Right ventricle myocardium inferior (tissue), 1 donor: Measurements from ENCODE around the gene CARD11. TPM values are rescaled to one million over a fixed set of nuclear protein-coding genes. Genes with fewer than 3 reads are reported as not detected.

ENCODE experiments used
- ATAC-seq: fragments of 200-7000 bp; cut with Tn5 transposase; one replicate; pipeline ENCODE4 v1.9.1; 2020; ENCODE audit warnings: mild to moderate bottlenecking, moderate library complexity
- DNase-seq: peaks from one replicate; pipeline ENCODE4 v3.0.0; 2021; ENCODE audit errors: missing footprints
- intact Hi-C: fragments of 100-400 bp; cut with DNase I; formaldehyde crosslinking; loops from one replicate; pipeline ENCODE4 v1.11.0; 2022
- long read RNA-seq: library from polyadenylated mRNA; unstranded; transcript quantifications from one replicate; pipeline ENCODE4 v2.0.0, GENCODE V29; 2021
- total RNA-seq: library from RNA; stranded (reverse); fragmentation: NEBNext Ultra II Directional; extraction: Animal tissue kit (Norgen Biotek cat#: 25700); gene quantifications from one replicate; pipeline ENCODE4 v1.2.1, GENCODE V29; 2021
- donor health status: DM: no; HTN: yes; CAD: no; lungs with severe emphysema.

Gene CARD11
- 0.41 TPM for total RNA-seq
- long read RNA-seq, partial matches to known transcripts, result 0 of 1 reads
- long read RNA-seq, other reads (novel, unspliced or antisense), result 1 of 1 reads

DNA sequence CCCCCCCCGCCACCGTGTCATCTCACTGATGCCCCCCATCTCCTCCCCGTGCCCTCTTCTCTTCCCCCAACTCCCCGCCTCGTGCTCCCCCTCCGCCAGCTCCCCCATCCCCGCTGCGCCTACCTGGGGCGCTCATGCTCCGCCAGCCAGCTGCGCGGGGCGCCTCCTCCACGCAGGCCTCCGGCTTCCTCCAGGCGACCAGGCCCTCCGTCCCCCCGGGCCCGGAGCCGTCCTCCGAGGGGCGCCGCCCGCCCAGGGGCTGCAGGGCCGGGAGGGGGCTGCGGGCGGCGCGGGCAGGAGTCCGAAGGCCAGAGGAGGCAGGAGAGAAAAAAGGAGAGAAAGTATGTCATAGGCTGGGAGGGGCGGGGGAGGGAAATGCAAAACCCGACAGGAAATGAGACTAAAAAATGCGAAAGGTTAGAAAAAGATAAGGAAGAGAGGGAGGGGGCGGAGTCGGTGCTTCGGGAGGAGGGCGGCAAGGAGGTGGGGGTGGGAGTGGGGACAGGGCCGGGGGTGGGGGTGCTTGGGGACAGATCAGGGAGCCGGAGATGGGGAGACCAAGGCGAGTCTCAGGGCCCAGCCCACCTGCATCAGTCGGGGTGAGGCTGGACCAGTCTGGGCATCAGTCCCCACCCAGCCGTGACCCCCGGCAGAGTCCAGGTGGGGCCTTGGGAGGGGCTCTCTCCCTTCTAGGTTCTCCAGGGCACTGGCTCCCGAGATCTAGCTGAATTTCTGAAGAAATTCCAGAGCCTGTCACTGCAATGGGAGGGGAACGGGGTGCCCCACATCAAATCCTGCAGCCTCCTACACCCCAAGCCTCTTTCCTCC is at the start of gene CARD11:
Gene CARD11 (minus strand): TSS at position 324 of the 828 bp plus-strand sequence. CDS start 85,361 bp downstream, outside the sequence.
- DNase-seq (no peak), ATAC-seq (no peak)
- intact Hi-C loops, result no loop called here

DNA sequence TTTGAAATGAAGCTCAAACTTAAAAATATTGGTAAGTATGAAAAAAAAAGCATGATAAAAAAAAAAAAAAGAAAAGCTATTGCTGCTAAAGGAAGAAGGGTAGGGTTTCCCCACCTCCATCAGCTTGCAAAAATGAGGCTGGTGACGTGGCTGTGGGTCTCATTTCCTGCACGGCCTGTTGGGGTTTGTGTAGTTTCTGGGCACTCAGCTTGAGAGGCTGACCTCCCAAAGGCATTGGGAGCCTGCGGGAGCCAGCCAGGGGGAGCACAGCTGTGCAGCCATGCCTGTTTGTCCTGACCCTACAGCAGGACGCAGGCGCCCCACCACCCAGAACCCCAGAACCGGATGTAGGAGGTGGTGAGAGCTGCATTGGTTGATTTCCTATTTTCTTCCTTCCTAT is 48.8 kb upstream of the CARD11 start:
- intact Hi-C loops, result no loop called here
- peak; percentile 68 for ATAC-seq

DNA sequence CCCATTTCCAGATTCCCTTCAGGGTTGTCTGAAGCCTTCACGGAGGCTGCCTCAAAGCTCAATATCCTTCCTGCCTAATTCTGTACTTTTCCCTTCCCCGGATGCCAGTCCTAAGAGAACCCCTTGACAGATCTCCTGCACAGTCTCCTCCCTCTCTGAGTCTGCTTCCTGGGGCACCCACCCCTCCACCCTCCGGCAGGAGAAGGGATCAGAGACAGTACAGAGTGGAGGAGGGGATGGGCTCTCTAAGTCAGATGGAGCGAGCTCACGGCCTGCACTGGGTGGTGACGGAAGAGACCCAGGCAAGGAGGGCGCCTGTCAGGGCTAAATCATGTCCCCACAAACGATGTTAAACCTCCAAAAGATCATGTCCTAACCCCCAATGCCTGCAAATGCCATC is 48.0 kb upstream of the CARD11 start:
- intact Hi-C loops, result no loop called here

More for the DNA sequence above, 48.8 kb upstream of the CARD11 start:
- DNase-seq, result peak; percentile 69

DNA sequence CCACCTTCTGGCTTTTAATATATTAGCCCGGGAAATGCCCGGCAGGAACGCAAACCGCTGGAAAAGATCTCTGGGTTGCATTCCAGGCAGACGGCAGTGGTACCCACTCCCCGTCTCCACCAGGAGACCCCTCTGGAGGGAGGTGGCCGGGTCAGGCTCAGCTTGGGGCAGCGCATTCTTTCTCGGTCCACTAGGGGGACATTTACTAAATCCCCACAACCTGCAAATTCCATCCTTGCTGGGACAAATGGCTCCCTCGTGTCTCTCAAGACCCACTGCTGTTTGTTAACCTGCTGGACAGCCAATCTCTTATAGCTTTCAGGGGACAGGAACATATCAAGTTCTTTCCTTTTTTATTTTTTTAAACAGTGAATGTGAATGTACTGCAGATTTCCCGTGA is 45.8 kb upstream of the CARD11 start:
- ATAC-seq (no peak), DNase-seq (no peak)
- intact Hi-C loops, result no loop called here

More for the DNA sequence above, 48.0 kb upstream of the CARD11 start:
- ATAC-seq (no peak), DNase-seq (no peak)

DNA sequence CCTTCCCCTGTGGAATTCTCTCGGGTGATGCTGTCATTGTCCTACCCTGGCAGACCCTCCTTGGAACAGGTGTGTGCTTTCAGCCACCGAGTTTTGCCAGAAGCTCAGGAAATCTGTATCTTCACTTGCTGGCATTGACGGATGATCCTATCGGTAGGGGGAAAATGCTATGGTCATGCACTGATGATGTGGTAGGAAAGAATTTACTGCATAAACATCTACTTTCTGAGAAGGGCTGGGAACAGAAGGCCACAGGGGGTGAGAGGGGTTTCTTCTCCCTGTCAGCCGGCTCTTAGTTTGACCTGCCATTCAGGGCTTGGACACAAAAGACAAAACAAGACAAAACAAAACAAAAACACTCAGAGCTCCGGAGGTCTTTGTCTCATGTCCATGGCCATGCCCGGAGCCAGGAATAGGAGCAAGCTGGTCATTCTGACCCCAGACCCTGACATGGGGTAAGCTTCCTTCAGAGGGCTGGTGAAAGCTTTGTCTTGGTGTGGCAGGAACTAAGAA is 43.6 kb upstream of the CARD11 start:
- intact Hi-C loops, result no loop called here
- ATAC-seq, result no peak
- DNase-seq, result no peak

DNA sequence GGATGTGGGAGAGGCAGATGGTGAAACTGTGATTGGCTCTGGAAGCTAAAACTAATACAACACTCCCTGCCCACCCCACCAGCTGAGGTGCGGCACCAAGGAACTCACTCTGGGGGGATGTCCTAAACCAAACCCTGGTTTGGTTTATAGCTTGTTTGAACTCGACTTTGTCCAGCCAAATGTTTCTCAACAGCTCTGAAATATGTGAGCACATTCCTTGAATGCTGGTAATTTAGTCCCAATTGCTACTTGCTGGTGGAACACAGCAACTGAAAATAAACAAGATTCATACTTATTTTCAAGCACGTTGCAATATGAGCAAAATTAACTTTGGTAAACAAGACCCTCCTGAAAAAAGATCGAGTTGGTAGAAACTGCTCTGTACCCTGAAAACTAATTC is 39.7 kb upstream of the CARD11 start:
- no peak for ATAC-seq
- no peak for DNase-seq
- intact Hi-C loops, result no loop called here

DNA sequence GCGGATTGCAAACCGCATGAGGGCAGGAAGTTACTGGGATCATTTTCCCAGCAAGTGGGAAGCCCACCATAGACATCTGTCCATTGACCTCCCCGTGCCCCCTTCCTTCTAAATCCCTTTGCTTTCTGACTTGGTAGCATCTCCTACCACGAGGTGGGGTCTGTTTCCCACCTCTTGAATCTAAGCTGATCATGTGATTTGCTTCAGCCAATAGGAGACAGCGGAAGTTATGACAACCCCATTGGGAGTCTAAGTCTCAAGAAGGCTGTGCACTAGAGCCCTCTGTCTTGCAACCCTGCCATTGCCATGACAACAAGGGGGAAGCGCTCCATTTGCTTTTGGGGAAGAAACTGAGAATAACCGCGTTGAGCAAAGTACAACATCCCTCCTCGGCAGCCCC is 39.2 kb upstream of the CARD11 start:
- ATAC-seq (no peak), DNase-seq (no peak)
- intact Hi-C loops, result no loop called here

DNA sequence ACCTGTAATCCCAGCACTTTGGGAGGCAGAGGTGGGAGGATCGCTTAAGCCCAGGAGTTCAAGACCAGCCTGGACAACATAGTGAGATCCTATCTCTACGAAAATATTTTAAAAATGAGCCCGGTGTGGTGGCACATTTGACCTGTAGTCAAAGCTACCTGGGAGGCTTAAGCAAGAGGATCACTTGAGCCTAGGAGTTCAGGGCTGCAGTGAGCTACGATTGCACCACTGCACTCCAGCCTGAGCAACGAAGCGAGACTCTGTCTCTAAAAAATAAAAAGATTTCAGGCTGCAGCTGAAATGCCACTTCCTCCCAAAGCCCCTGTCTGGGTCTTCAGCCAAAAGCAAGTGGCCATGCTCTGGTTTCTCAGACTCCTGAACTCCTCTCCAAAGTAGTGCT is 38.7 kb upstream of the CARD11 start:
- ATAC-seq (no peak), DNase-seq (no peak)
- intact Hi-C loops, result no loop called here

DNA sequence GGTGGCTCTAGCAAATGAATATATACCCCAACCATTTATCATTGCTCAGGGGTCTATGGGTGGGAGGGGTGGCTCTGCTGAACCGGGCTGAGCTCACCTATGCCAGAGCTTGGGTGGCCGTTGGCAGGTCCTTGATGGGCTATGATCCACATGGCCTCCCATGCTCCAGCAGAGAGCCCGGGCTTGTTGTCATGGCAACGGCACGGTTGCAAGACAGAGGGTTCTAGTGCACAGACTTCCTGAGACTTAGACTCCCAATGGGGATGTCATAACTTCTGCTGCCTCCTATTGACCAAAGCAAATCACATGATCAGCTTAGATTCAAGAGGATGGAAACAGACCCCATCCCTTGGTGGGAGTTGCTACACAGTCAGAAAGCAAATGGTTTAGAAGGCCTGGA is 36.4 kb upstream of the CARD11 start:
- DNase-seq (no peak), ATAC-seq (no peak)
- intact Hi-C loops, result no loop called here

DNA sequence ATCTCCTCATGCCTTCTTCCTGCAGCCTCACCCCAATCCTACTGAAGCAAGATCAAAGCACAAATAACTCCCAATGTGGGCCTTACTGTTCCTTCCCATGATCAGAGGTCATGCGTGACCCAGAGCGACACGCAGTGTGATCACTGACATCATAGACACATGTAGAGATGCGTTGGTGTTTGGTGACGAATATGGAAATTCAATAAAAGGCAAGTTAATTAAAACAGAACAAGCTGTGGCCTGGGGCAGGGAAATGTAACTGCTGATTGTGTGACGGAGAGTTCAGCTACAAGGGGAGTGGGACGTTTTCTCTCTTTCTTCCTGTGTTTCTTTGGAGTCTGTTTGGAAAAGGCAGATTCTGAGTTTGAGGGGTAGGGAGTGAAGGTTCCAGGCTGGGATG is 34.8 kb upstream of the CARD11 start:
- DNase-seq (no peak), ATAC-seq (no peak)
- intact Hi-C loops, result no loop called here

DNA sequence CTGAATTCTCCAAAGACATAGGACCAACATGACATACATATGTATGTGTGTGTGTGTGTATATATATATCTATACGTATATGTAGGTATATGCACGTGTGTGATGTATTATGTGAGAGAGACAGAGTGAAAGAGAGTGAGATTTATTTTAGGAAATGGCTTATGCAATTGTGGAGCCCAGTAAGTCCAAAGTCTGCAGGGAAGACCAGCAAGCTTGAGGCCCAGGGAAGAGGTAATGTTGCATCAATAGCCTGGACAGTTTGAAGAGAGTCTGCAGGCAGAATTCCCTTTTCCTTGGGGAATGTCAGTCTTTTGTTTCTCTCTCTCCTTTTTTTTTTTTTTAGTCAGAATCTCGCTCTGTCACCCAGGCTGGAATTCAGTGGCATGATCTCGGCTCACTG is 33.0 kb upstream of the CARD11 start:
- DNase-seq, result no peak
- intact Hi-C loops, result no loop called here
- no peak for ATAC-seq

DNA sequence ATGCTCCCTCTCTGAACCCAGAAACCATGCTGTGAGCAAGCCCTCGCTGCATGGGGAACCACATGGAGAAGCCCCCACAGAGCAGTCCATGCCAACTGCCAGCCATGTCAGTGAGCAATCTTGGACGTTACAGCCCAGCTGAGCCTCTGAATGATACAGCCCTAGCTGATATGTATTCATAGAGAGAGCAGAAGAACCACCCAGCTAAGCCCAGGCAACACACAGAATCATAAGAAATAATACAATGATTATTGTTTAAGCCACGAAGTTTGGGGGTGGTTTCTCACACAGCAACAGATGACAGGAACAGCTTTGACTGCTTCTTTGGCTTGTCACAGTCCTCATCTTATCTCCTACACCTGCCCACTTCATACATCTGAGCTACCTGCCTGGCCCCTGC is 32.5 kb upstream of the CARD11 start:
- ATAC-seq, result no peak
- intact Hi-C loops, result no loop called here
- DNase-seq, result no peak

DNA sequence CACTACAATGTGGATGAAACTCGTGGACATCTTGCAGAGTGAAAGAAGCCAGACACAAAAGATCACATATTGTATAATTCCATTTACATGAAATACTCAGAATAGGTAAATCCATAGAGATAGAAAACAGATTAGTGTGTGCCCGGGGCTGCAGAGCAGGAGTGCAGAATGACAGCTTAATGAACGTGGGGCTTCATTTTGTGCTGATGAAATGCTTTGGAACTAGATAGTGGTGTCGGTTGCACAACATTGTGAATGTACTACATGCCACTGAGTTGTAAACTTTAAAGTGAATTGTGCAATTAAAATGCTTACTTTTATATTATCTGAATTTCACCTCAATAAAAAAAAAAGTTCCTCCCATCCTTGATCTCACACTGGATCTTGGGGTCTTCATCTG is 31.8 kb upstream of the CARD11 start:
- ATAC-seq, result no peak
- intact Hi-C loops, result no loop called here
- DNase-seq, result no peak

DNA sequence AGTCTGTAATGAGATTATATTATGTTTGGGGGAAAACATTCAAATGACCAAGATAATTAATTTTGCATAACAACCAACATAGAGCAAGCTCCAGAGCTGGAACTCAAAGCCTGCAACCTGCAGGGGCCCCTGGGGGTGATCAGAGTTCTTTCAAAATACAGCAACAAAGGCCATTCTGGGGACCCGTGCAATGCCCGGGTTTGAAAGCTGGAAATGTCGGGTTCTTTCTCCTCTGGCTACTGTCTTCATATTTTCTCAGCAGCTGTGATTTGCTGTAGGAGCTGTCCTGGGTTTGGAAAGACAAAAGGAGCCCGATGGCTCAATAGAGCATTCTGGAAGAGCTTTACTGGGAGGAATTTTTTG is 30.8 kb upstream of the CARD11 start:
- ATAC-seq, result no peak
- intact Hi-C loops, result no loop called here

DNA sequence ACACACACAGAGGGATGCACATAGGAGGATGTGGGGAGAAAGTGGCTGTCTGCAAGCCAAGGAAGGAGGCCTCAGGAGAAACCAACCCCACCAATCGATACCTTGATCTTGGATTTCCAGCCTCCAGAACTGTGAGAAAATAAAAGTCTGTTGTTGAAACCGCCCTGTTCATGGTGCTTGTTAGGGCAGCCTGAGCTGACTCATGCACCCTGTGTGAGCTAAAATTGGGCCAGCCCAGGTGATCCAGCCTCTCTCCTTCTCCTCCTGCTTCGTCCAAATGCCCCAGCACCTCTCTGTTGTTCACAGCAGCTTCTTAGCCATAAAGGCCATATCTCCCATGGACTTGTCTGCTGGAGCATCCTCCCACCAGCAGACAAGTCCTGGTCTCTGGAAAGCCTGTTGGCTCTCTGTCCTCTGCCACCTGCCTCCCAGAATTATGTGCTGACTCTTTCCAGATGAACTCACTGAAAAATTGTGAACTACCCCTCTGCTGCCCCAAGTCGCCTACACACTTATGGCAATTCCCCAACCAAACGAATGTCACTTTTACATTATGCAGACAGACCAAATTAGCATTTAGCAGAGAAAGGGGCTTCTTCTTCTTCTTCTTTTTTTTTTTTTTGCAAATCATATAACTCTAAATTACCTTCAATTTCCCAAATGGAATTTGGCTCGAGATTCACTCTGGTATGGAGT is 30.2 kb upstream of the CARD11 start:
- DNase-seq, result no peak
- ATAC-seq, result no peak
- intact Hi-C loops, result no loop called here

More for the DNA sequence above, 30.8 kb upstream of the CARD11 start:
- DNase-seq, result no peak

DNA sequence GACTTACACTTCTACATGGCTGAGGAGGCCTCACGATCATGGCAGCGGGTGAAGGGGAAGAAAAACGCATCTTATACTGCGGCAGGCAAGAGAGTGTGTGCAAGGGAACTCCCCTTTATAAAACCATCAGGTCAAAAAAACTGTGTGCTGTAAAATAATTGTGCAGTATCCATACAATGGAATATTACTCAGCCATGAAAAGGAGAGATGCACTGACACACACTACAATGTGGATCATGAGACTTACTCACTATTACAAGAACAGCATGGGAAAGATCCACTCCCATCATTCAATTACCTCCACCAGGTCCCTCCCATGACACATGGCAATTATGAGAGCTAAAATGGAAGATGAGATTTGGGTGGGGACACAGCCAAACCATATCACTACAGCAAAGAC is 27.2 kb upstream of the CARD11 start:
- DNase-seq (no peak), ATAC-seq (no peak)
- intact Hi-C loops, result no loop called here

DNA sequence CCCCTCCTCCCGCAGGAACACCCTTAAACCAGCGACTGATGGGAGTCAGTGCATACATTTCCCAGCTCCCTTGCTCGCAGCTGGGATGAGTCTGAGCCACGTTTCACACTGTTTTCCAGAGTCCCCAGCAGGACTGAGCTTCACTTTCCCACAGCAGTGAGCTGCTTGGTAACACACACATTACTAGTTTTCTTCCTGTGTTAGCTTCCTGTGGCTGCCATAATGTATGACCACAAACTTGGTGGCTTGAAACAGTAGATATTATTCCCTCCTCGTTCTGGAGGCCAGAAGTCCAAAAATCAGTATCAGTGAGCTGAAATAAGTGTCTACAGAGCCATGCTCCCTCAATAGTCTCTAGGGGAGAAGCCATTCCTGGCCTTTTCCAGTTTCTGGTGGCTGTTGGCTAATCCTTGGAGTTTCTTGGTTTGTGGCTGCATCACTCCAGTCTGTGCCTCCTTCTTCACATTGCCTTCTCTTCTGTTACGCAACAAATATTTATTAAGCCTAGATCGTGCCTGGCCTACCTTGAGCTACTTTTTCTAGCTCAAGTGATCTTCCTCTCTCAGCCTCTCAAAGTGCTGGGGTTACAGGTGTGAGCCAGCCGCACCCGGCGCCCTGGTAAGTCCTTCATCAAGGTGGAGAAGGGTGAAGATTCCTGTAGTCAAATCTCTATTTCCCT is 26.2 kb upstream of the CARD11 start:
- no peak for DNase-seq

DNA sequence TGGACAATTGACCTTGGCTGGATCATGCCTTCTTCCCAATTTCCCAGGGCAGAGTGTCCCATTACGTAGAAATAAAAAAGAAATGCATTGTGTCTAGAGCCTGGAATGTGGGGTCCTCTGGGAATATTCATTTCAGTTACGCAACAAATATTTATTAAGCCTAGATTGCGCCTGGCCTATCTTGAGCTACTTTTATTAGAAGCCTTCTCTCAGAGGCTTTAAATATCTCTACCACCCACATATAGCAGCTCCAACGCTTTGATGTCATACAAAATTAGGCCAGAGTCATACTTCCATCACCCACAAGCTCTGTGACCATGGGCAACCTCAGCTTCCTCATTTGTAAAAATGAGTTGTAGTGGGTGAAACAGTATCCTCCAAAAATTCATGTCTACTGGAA is 24.9 kb upstream of the CARD11 start:
- intact Hi-C loops, result no loop called here
- ATAC-seq (no peak), DNase-seq (no peak)

More for the DNA sequence above, 26.2 kb upstream of the CARD11 start:
- intact Hi-C loops, result no loop called here
- ATAC-seq, result no peak

DNA sequence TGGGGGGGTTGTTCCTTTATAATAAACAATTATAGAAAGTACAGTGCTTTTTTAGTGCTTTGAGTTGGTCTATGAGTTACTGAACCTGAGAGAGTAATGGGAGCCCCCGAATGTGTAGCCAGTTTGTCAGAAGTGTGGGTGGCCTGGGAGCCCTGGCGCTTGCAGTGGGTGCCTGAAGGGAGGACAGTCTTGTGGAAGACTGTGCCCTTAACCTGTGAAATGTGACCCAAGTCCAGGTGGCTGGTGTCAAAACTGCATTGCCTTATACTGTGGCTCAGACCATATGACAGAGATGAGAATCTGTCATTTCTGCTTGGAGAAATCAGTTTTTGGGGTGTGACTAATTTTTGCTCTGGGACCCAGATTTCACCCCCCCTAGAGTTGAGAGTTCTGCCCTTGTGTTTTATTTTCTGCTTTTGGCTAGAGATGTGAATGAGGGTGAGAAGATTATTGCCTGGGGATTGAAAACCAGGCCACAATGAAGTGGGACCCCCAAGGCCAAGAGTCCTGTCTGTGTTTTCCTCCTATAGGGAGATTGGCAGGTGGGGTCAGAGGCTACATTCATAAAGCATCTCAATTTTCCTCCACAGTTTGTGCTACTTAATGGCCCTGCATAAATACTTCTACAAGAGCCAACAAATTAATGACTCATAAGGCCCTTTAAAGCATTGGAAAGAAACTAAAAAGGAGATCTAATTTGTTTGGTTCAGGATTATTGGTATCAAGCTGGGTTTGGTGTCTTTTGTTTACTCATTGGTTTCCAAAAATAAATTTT is 24.1 kb upstream of the CARD11 start:
- intact Hi-C loops, result no loop called here
- no peak for ATAC-seq
- DNase-seq, result no peak
